K562 (cell line): ENCODE measurements around the gene PRRT2. TPM values are rescaled to one million over a fixed set of nuclear protein-coding genes. Genes with fewer than 3 reads are reported as not detected.
A peak's percentile ranks its signal among the peaks of the same experiment; 100 is the strongest.

ENCODE experiments used
- AFF4 ChIP-seq: sonication (generic); formaldehyde crosslinking; IDR thresholded peaks from 2 replicates; pipeline ENCODE4 v1.8.0; 2023; ENCODE audit warnings: mild to moderate bottlenecking, missing genetic modification reagents
- ARID2 ChIP-seq: fragments of 450-650 bp; IDR thresholded peaks from 2 replicates; pipeline ENCODE4 v1.6.1; 2017; ENCODE audit warnings: antibody characterized with exemption, mild to moderate bottlenecking
- CC2D1A ChIP-seq: fragments of 450-650 bp; IDR thresholded peaks from 2 replicates; pipeline ENCODE4 v1.6.1; 2017; ENCODE audit warnings: mild to moderate bottlenecking
- CHCHD3 ChIP-seq: fragments of 250-450 bp; sonication (Bioruptor Pico); IDR thresholded peaks from 2 replicates; pipeline ENCODE4 v2.1.2; 2022; ENCODE audit warnings: mild to moderate bottlenecking
- CREB1 ChIP-seq, 2 experiments: sonication (generic) in 1 of 2; formaldehyde crosslinking in 1 of 2; IDR thresholded peaks; 2 replicates each; pipeline versions ENCODE4 v1.6.1 to v1.8.0; 2012 to 2022; ENCODE audit warnings: inconsistent platforms in 1 of 2, mild to moderate bottlenecking in 1 of 2, missing genetic modification reagents in 1 of 2, moderate library complexity in 1 of 2
- CREB3 ChIP-seq: fragments of 450-650 bp; conservative IDR thresholded peaks from 2 replicates; pipeline ENCODE4 v1.6.1; 2016; ENCODE audit warnings: missing genetic modification characterization, low read depth, mild to moderate bottlenecking, missing compliant biosample characterization, moderate library complexity
- CXXC5 ChIP-seq: fragments of 250-450 bp; sonication (Bioruptor Pico); IDR thresholded peaks from 2 replicates; pipeline ENCODE4 v1.8.0; 2022; ENCODE audit warnings: inconsistent platforms, mild to moderate bottlenecking, moderate library complexity
- ERF ChIP-seq: fragments of 450-650 bp; formaldehyde crosslinking; IDR thresholded peaks from 2 replicates; pipeline ENCODE4 v1.4.0; 2020; ENCODE audit warnings: mild to moderate bottlenecking, mixed read lengths
- HNRNPK ChIP-seq: fragments of 200-400 bp; formaldehyde crosslinking; IDR thresholded peaks from one replicate; pipeline ENCODE4 v1.6.1; 2018; ENCODE audit warnings: mild to moderate bottlenecking, low read depth, low read length; ENCODE audit not compliant: poor library complexity, severe bottlenecking
- KDM2B ChIP-seq: fragments of 250-450 bp; sonication (Bioruptor Pico); IDR thresholded peaks from 2 replicates; pipeline ENCODE4 v1.8.0; 2021; ENCODE audit warnings: mild to moderate bottlenecking, moderate library complexity
- LCOR ChIP-seq: sonication (generic); formaldehyde crosslinking; IDR thresholded peaks from 2 replicates; pipeline ENCODE4 v1.8.0; 2022; ENCODE audit warnings: mild to moderate bottlenecking, missing genetic modification reagents
- NEUROD1 ChIP-seq: fragments of 150-350 bp; IDR thresholded peaks from 2 replicates; pipeline ENCODE4 v1.6.1; 2014; ENCODE audit warnings: borderline replicate concordance, low read length, low read depth; ENCODE audit not compliant: partially characterized antibody
- POLR2AphosphoS2 ChIP-seq: IDR thresholded peaks from 2 replicates; pipeline ENCODE4 v1.6.1; 2012; ENCODE audit warnings: low read length, improper control_type of control experiment
- RBM22 ChIP-seq: fragments of 200-400 bp; formaldehyde crosslinking; IDR thresholded peaks from 2 replicates; pipeline ENCODE4 v1.6.1; 2018; ENCODE audit warnings: low read length, low read depth; ENCODE audit not compliant: poor library complexity, severe bottlenecking
- RFX7 ChIP-seq: fragments of 250-450 bp; sonication (Bioruptor Pico); IDR thresholded peaks from 2 replicates; pipeline ENCODE4 v1.5.1; 2021; ENCODE audit warnings: mild to moderate bottlenecking
- TCF7L2 ChIP-seq: fragments of 150-350 bp; IDR thresholded peaks from 2 replicates; pipeline ENCODE4 v1.6.1; 2016; ENCODE audit warnings: low read depth, mild to moderate bottlenecking, low read length, moderate library complexity
- USF1 ChIP-seq: sonication (generic); formaldehyde crosslinking; IDR thresholded peaks from 2 replicates; pipeline ENCODE4 v1.9.0; 2022; ENCODE audit warnings: mild to moderate bottlenecking, missing genetic modification reagents
- ZNF280A ChIP-seq: fragments of 450-650 bp; IDR thresholded peaks from 2 replicates; pipeline ENCODE4 v1.6.1; 2018; ENCODE audit warnings: mild to moderate bottlenecking, low read depth; ENCODE audit not compliant: partially characterized antibody
- ZNF282 ChIP-seq: sonication (generic); formaldehyde crosslinking; IDR thresholded peaks from 2 replicates; pipeline ENCODE4 v1.8.1; 2023; ENCODE audit warnings: missing genetic modification reagents
- polyA plus RNA-seq, 8 experiments: library from polyadenylated mRNA; depleted of rRNA in 4 of 8; stranded (reverse) in 5 of 8; unstranded in 3 of 8; fragments of >200 nt; fragmentation: Nextera tagmentation in 2 of 8; fragmentation: Illumina TruSeq in 1 of 8; extraction: Ambion mirVana in 2 of 8; extraction: Trizol in 1 of 8; gene quantifications; 2 replicates each; pipeline versions ENCODE4 v1.2.1 to v1.2.3, GENCODE V29; 2011 to 2014; ENCODE audit warnings: inconsistent platforms in 1 of 8, missing spikeins in 1 of 8
- total RNA-seq, 7 experiments: library from RNA; depleted of rRNA in 6 of 7; stranded (reverse); fragments of >200 nt in 6 of 7; fragmentation: Illumina TruSeq in 2 of 7; extraction: Trizol in 2 of 7; gene quantifications; 2 replicates each; pipeline versions ENCODE4 v1.2.1 to v1.2.3, GENCODE V29; 2011 to 2021; ENCODE audit warnings: low replicate concordance in 1 of 7

The PRRT2 gene
- total and polyA plus RNA-seq, 9 of the 15 experiments (the other 6 are each of a cell fraction or from before 2014, with no cell fraction given) = 0.11 to 1.0 (median 0.42) TPM; not detected in 2

GRCh38 chr16:29790183-29790948 is 21.6 kb upstream of the PRRT2 start, which contains the start of gene KIF22 (continued):
- no peak for TF ChIP-seq ARID2
- peak; percentile 81 for TF ChIP-seq KDM2B (CRISPR knock-in tag)
- no peak for TF ChIP-seq ZNF280A
- TF ChIP-seq TCF7L2 = no peak
- TF ChIP-seq HNRNPK = no peak
- peak; percentile 42 for TF ChIP-seq NEUROD1
- peak; percentile 82 for TF ChIP-seq RBM22
- peak; percentile 35; the same call in 1 of the 2 replicates for TF ChIP-seq ERF (CRISPR knock-in tag)
- 0 out of 2 replicates have a peak, but pooled peaks have one; percentile 34 for TF ChIP-seq CHCHD3 (CRISPR knock-in tag)
- TF ChIP-seq LCOR (CRISPR knock-in tag) = peak; percentile 86
- TF ChIP-seq CXXC5 = peak; percentile 98
- TF ChIP-seq AFF4 (CRISPR knock-in tag) = no peak
- 0 out of 2 replicates have a peak, but pooled peaks have one; percentile 53 for TF ChIP-seq POLR2AphosphoS2
- TF ChIP-seq CC2D1A = peak; percentile 68
- no peak for TF ChIP-seq RFX7 (CRISPR knock-in tag)
- no peak; the same call in 1 of the 2 replicates for TF ChIP-seq USF1 (CRISPR knock-in tag)
- TF ChIP-seq CREB3 = no peak
- TF ChIP-seq CREB1 (IDR thresholded peaks at IDR 0.05) = peak; percentile 57; the same call in 1 of the 2 replicates
- TF ChIP-seq CREB1 (CRISPR knock-in tag; IDR thresholded peaks at IDR 0.05) = peak; percentile 83
- no peak for TF ChIP-seq ZNF282 (CRISPR knock-in tag)
